K562 (cell line): ENCODE measurements around the gene RNF25. TPM values are rescaled to one million over a fixed set of nuclear protein-coding genes. Genes with fewer than 3 reads are reported as not detected.

Experiments used
- ATAC-seq: fragments of 200-7000 bp; cut with Tn5 transposase; 3 replicates; pipeline ENCODE4 v1.9.1; 2020; ENCODE audit warnings: moderate library complexity
- BruUV-seq: library from RNA; stranded (reverse); fragments of 400-500 nt; replicated peaks from 2 replicates; lab custom pipeline; 2021; lab: Mats Ljungman, UMichigan
- CTCF ChIA-PET: fragments of 300-600 bp; formaldehyde crosslinking; extraction: SDS; loops from one replicate; lab custom pipeline; 2021; ENCODE audit warnings: low intra/inter-chr PET ratio; lab: Yijun Ruan, JAX
- POLR2A ChIA-PET: fragments of 300-600, 350-650 bp; sonication (Branson Sonifier 250); formaldehyde crosslinking; extraction: SDS; loops from one replicate; lab custom pipeline; 2021; ENCODE audit warnings: antibody characterized with exemption, inconsistent platforms; lab: Yijun Ruan, JAX
- DNase-seq, 4 experiments: peaks; one replicate each; pipeline versions ENCODE4 v3.0.0 to v3.0.0-alpha.2; 2011 to 2018; ENCODE audit warnings: low spot score in 3 of 4, mixed read lengths in 3 of 4; ENCODE audit errors: extremely low read depth in 1 of 4
- FAIRE-seq: peaks from 2 replicates; lab custom pipeline; 2011; peaks lifted over from hg19 to GRCh38; lab: Jason Lieb, UNC
- H2AFZ ChIP-seq: 2 replicates; pipeline ENCODE4 v1.6.0; 2011; ENCODE audit warnings: low read depth, low read length, control low read depth, inconsistent platforms
- H3K27ac ChIP-seq: fragments of 200-600 bp; 3 replicates; pipeline ENCODE4 v1.8.0; 2011; ENCODE audit warnings: low read depth, mild to moderate bottlenecking, control low read depth, inconsistent platforms, low read length, moderate library complexity, mixed read lengths; ENCODE audit errors: extremely low read depth
- H3K27me3 ChIP-seq, 2 experiments: fragments of 300-600 bp in 1 of 2; 2 replicates in 1 of 2; 3 replicates in 1 of 2; pipeline versions ENCODE4 v1.6.0 to v1.8.0; 2011; ENCODE audit warnings: inconsistent platforms in 2 of 2, low read length in 2 of 2, mild to moderate bottlenecking in 1 of 2, mixed read lengths in 1 of 2, moderate library complexity in 1 of 2; ENCODE audit not compliant: control insufficient read depth in 2 of 2, insufficient read depth in 2 of 2
- H3K36me3 ChIP-seq: fragments of 300-600 bp; 3 replicates; pipeline ENCODE4 v1.8.0; 2011; ENCODE audit warnings: mild to moderate bottlenecking, low read length, inconsistent platforms; ENCODE audit not compliant: control insufficient read depth, insufficient read depth
- H3K4me1 ChIP-seq, 2 experiments: fragments of 200-600 bp in 1 of 2; replicated peaks in 1 of 2; 2 replicates in 1 of 2; 3 replicates in 1 of 2; pipeline versions ENCODE4 v1.5.1 to v1.8.0; 2011; ENCODE audit warnings: inconsistent platforms in 2 of 2, low read length in 2 of 2, mild to moderate bottlenecking in 1 of 2, mixed read lengths in 1 of 2, moderate library complexity in 1 of 2; ENCODE audit not compliant: control insufficient read depth in 2 of 2, insufficient read depth in 2 of 2
- H3K4me2 ChIP-seq: 2 replicates; pipeline ENCODE4 v1.6.1; 2011; ENCODE audit warnings: low read length, control low read depth, inconsistent platforms, mixed read lengths; ENCODE audit not compliant: insufficient read depth
- H3K4me3 ChIP-seq: fragments of 200-600 bp; sonication (generic), shearing (Covaris generic); 2 replicates; pipeline ENCODE4 v1.5.1; 2016; ENCODE audit warnings: control low read depth, inconsistent platforms
- H3K79me2 ChIP-seq: fragments of 200-600 bp; 3 replicates; pipeline ENCODE4 v1.8.0; 2011; ENCODE audit warnings: low read length, inconsistent platforms; ENCODE audit not compliant: control insufficient read depth, insufficient read depth
- H3K9ac ChIP-seq, 2 experiments: 2 replicates each; pipeline versions ENCODE4 v1.6.0 to v1.6.1; 2011; ENCODE audit warnings: low read depth in 2 of 2, low read length in 2 of 2, control low read depth in 1 of 2, inconsistent platforms in 1 of 2, mild to moderate bottlenecking in 1 of 2, mixed read lengths in 1 of 2; ENCODE audit not compliant: insufficient read depth in 1 of 2
- H3K9me1 ChIP-seq: one replicate; pipeline ENCODE4 v1.6.0; 2011; ENCODE audit warnings: inconsistent platforms, mild to moderate bottlenecking, low read length, moderate library complexity; ENCODE audit not compliant: control insufficient read depth, insufficient read depth
- H3K9me3 ChIP-seq: replicated peaks from 2 replicates; pipeline ENCODE4 v1.5.1; 2011; ENCODE audit warnings: low read depth, low read length, inconsistent platforms; ENCODE audit not compliant: control insufficient read depth, insufficient read depth
- H4K20me1 ChIP-seq: replicated peaks from 2 replicates; pipeline ENCODE4 v1.6.1; 2011; ENCODE audit warnings: low read length, inconsistent platforms, mixed read lengths; ENCODE audit not compliant: control insufficient read depth, insufficient read depth
- BRF1 ChIP-seq: IDR thresholded peaks from 3 replicates; pipeline ENCODE4 v1.6.1; 2011; ENCODE audit warnings: borderline replicate concordance, mild to moderate bottlenecking; ENCODE audit not compliant: insufficient read length; ENCODE audit errors: extremely low read depth
- EGR1 ChIP-seq: fragments of 450-650 bp; conservative IDR thresholded peaks from 2 replicates; pipeline ENCODE4 v1.6.1; 2017; ENCODE audit warnings: mild to moderate bottlenecking
- GABPB2 ChIP-seq: fragments of 250-450 bp; sonication (Bioruptor Pico); conservative IDR thresholded peaks from 2 replicates; pipeline ENCODE4 v1.5.1; 2021; ENCODE audit warnings: mild to moderate bottlenecking
- GATAD2A ChIP-seq: fragments of 450-650 bp; IDR thresholded peaks from 2 replicates; pipeline ENCODE4 v1.6.1; 2017
- KLF1 ChIP-seq: fragments of 450-650 bp; IDR thresholded peaks from 2 replicates; pipeline ENCODE4 v1.6.1; 2016; ENCODE audit warnings: missing genetic modification characterization, missing compliant biosample characterization
- KLF13 ChIP-seq: fragments of 450-650 bp; IDR thresholded peaks from 2 replicates; pipeline ENCODE4 v1.6.1; 2016; ENCODE audit warnings: missing genetic modification characterization, low read depth, mild to moderate bottlenecking, missing compliant biosample characterization, moderate library complexity, borderline replicate concordance
- NBN ChIP-seq: fragments of 450-650 bp; IDR thresholded peaks from 2 replicates; pipeline ENCODE4 v1.6.1; 2016; ENCODE audit warnings: low read depth, mild to moderate bottlenecking
- PML ChIP-seq: IDR thresholded peaks from 2 replicates; pipeline ENCODE4 v1.6.1; 2012; ENCODE audit warnings: low read length, inconsistent platforms
- SMAD1 ChIP-seq: fragments of 150-350 bp; IDR thresholded peaks from 2 replicates; pipeline ENCODE4 v1.6.1; 2014; ENCODE audit warnings: low read length, low read depth; ENCODE audit not compliant: partially characterized antibody
- TFE3 ChIP-seq: fragments of 450-650 bp; formaldehyde crosslinking; IDR thresholded peaks from 2 replicates; pipeline ENCODE4 v1.4.0; 2020; ENCODE audit warnings: mild to moderate bottlenecking, mixed read lengths
- ZNF354B ChIP-seq: fragments of 250-450 bp; sonication (Bioruptor Pico); IDR thresholded peaks from 2 replicates; pipeline ENCODE4 v1.4.0; 2020
- ZSCAN29 ChIP-seq: fragments of 450-650 bp; IDR thresholded peaks from 2 replicates; pipeline ENCODE4 v1.6.1; 2017
- WGBS: fragments of 100-300 bp; shearing (Covaris generic); methylation state at CpG from one replicate; pipeline ENCODE4 v1.1.6; 2016; ENCODE audit warnings: low coverage, mixed read lengths; ENCODE audit not compliant: insufficient coverage; ENCODE audit errors: missing lambda C conversion rate; 5-methylcytosine and 5-hydroxymethylcytosine counted together
- in situ Hi-C: fragments of 300-500 bp; cut with MboI; formaldehyde crosslinking; loops from 4 replicates; pipeline ENCODE4 v1.15.0; 2018; ENCODE audit warnings: inconsistent platforms, mixed read lengths
- intact Hi-C: fragments of 100-400 bp; cut with micrococcal nuclease; formaldehyde crosslinking; loops from 2 replicates; pipeline ENCODE4 v1.14.2; 2022
- polyA plus RNA-seq, 8 experiments: library from polyadenylated mRNA; depleted of rRNA in 4 of 8; stranded (reverse) in 5 of 8; unstranded in 3 of 8; fragments of >200 nt; fragmentation: Nextera tagmentation in 2 of 8; fragmentation: Illumina TruSeq in 1 of 8; extraction: Ambion mirVana in 2 of 8; extraction: Trizol in 1 of 8; gene quantifications; 2 replicates each; pipeline versions ENCODE4 v1.2.1 to v1.2.3, GENCODE V29; 2011 to 2014; ENCODE audit warnings: inconsistent platforms in 1 of 8, missing spikeins in 1 of 8
- total RNA-seq, 7 experiments: library from RNA; depleted of rRNA in 6 of 7; stranded (reverse); fragments of >200 nt in 6 of 7; fragmentation: Illumina TruSeq in 2 of 7; extraction: Trizol in 2 of 7; gene quantifications; 2 replicates each; pipeline versions ENCODE4 v1.2.1 to v1.2.3, GENCODE V29; 2011 to 2021; ENCODE audit warnings: low replicate concordance in 1 of 7
- TF ChIP-seq, protein P1 (sequence below): sonication (generic); formaldehyde crosslinking; IDR thresholded peaks from 2 replicates; pipeline ENCODE4 v1.8.1; 2022; ENCODE audit warnings: missing genetic modification reagents
- TF ChIP-seq, protein P2 (sequence below), 2 experiments: fragments of 450-650 bp in 1 of 2; IDR thresholded peaks; 2 replicates each; pipeline ENCODE4 v1.6.1; 2011 to 2017; ENCODE audit warnings: low read depth in 2 of 2, antibody characterized with exemption in 1 of 2, borderline replicate concordance in 1 of 2, low read length in 1 of 2, mild to moderate bottlenecking in 1 of 2, mixed read lengths in 1 of 2; ENCODE audit not compliant: control insufficient read depth in 1 of 2
- TF ChIP-seq, protein P3 (sequence below): fragments of 450-650 bp; IDR thresholded peaks from 2 replicates; pipeline ENCODE4 v1.6.1; 2016; ENCODE audit warnings: missing biosample characterization, missing genetic modification characterization

RNF25 gene
- total and polyA plus RNA-seq, 9 of the 15 experiments (the other 6 are each of a cell fraction or from before 2014, with no cell fraction given): 2.3 to 49.8 (median 20.5) TPM

GRCh38 chr2:218716070-218716469 lies 44.3 kb upstream of the RNF25 start:
- Histone ChIP-seq H3K36me3 (peaks cover 29% of the 10 kb centered on the region), H3K4me3 (no peak overlapping the region), H3K27me3 (no peaks in the 10 kb centered on the region), H3K9me3 (no peaks in the 10 kb centered on the region), H3K4me2 (no peak overlapping the region), H3K9ac (no peak overlapping the region), H2AFZ (no peak overlapping the region), H3K4me1 (peaks cover 10 to 29% of the 10 kb centered on the region in 2 experiments), H4K20me1 (peaks cover 4% of the 10 kb centered on the region; the same call in 1 of the 2 replicates), H3K27ac (no peak overlapping the region), H3K79me2 (peaks cover 66% of the 10 kb centered on the region), H3K9me1 (peaks cover 5% of the 10 kb centered on the region)
- in situ Hi-C loops (no loop called here), intact Hi-C loops (no loop called here)
- no peak for FAIRE-seq
- CTCF ChIA-PET: no interaction called here
- no peak for DNase-seq
- ATAC-seq: no peak
- POLR2A ChIA-PET: no interaction called here
- WGBS: 79% methylated on average over 4 of the region's 4 CpGs
- no TSS peak for BruUV-seq
- TF ChIP-seq KLF13 (no peak), GABPB2 (no peak), ZSCAN29 (no peak), BRF1 (no peak), ZNF354B (no peak), GATAD2A (no peak), EGR1 (no peak), KLF1 (tag) (no peak), PML (no peak), NBN (no peak), SMAD1 (no peak), TFE3 (no peak)
- TF ChIP-seq, protein P1, sequence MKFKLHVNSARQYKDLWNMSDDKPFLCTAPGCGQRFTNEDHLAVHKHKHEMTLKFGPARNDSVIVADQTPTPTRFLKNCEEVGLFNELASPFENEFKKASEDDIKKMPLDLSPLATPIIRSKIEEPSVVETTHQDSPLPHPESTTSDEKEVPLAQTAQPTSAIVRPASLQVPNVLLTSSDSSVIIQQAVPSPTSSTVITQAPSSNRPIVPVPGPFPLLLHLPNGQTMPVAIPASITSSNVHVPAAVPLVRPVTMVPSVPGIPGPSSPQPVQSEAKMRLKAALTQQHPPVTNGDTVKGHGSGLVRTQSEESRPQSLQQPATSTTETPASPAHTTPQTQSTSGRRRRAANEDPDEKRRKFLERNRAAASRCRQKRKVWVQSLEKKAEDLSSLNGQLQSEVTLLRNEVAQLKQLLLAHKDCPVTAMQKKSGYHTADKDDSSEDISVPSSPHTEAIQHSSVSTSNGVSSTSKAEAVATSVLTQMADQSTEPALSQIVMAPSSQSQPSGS (CRISPR knock-in tag): no peak
- TF ChIP-seq, protein P2, sequence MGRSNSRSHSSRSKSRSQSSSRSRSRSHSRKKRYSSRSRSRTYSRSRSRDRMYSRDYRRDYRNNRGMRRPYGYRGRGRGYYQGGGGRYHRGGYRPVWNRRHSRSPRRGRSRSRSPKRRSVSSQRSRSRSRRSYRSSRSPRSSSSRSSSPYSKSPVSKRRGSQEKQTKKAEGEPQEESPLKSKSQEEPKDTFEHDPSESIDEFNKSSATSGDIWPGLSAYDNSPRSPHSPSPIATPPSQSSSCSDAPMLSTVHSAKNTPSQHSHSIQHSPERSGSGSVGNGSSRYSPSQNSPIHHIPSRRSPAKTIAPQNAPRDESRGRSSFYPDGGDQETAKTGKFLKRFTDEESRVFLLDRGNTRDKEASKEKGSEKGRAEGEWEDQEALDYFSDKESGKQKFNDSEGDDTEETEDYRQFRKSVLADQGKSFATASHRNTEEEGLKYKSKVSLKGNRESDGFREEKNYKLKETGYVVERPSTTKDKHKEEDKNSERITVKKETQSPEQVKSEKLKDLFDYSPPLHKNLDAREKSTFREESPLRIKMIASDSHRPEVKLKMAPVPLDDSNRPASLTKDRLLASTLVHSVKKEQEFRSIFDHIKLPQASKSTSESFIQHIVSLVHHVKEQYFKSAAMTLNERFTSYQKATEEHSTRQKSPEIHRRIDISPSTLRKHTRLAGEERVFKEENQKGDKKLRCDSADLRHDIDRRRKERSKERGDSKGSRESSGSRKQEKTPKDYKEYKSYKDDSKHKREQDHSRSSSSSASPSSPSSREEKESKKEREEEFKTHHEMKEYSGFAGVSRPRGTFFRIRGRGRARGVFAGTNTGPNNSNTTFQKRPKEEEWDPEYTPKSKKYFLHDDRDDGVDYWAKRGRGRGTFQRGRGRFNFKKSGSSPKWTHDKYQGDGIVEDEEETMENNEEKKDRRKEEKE (IDR thresholded peaks at IDR 0.05; ENCODE audit: borderline replicate concordance in 1 of 2, control insufficient read depth in 1 of 2, low read depth in 2 of 2, low read length in 1 of 2): no peak
- TF ChIP-seq, protein P3, sequence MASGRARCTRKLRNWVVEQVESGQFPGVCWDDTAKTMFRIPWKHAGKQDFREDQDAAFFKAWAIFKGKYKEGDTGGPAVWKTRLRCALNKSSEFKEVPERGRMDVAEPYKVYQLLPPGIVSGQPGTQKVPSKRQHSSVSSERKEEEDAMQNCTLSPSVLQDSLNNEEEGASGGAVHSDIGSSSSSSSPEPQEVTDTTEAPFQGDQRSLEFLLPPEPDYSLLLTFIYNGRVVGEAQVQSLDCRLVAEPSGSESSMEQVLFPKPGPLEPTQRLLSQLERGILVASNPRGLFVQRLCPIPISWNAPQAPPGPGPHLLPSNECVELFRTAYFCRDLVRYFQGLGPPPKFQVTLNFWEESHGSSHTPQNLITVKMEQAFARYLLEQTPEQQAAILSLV (tag): no peak
